K562 (cell line): ENCODE results near the gene LILRA5. TPM values are rescaled to one million over a fixed set of nuclear protein-coding genes. Genes with fewer than 3 reads are reported as not detected.

ENCODE experiments used
- ATAC-seq: fragments of 200-7000 bp; cut with Tn5 transposase; 3 replicates; pipeline ENCODE4 v1.9.1; 2020; ENCODE audit warnings: moderate library complexity
- BruUV-seq: library from RNA; stranded (reverse); fragments of 400-500 nt; replicated peaks from 2 replicates; lab custom pipeline; 2021; lab: Mats Ljungman, UMichigan
- CTCF ChIA-PET: fragments of 300-600 bp; formaldehyde crosslinking; extraction: SDS; loops from one replicate; lab custom pipeline; 2021; ENCODE audit warnings: low intra/inter-chr PET ratio; lab: Yijun Ruan, JAX
- POLR2A ChIA-PET: fragments of 300-600, 350-650 bp; sonication (Branson Sonifier 250); formaldehyde crosslinking; extraction: SDS; loops from one replicate; lab custom pipeline; 2021; ENCODE audit warnings: antibody characterized with exemption, inconsistent platforms; lab: Yijun Ruan, JAX
- DNase-seq, 4 experiments: peaks; one replicate each; pipeline versions ENCODE4 v3.0.0 to v3.0.0-alpha.2; 2011 to 2018; ENCODE audit warnings: low spot score in 3 of 4, mixed read lengths in 3 of 4; ENCODE audit errors: extremely low read depth in 1 of 4
- FAIRE-seq: peaks from 2 replicates; lab custom pipeline; 2011; peaks lifted over from hg19 to GRCh38; lab: Jason Lieb, UNC
- H2AFZ ChIP-seq: 2 replicates; pipeline ENCODE4 v1.6.0; 2011; ENCODE audit warnings: low read depth, low read length, control low read depth, inconsistent platforms
- H3K27ac ChIP-seq: fragments of 200-600 bp; 3 replicates; pipeline ENCODE4 v1.8.0; 2011; ENCODE audit warnings: low read depth, mild to moderate bottlenecking, control low read depth, inconsistent platforms, low read length, moderate library complexity, mixed read lengths; ENCODE audit errors: extremely low read depth
- H3K27me3 ChIP-seq, 2 experiments: fragments of 300-600 bp in 1 of 2; 2 replicates in 1 of 2; 3 replicates in 1 of 2; pipeline versions ENCODE4 v1.6.0 to v1.8.0; 2011; ENCODE audit warnings: inconsistent platforms in 2 of 2, low read length in 2 of 2, mild to moderate bottlenecking in 1 of 2, mixed read lengths in 1 of 2, moderate library complexity in 1 of 2; ENCODE audit not compliant: control insufficient read depth in 2 of 2, insufficient read depth in 2 of 2
- H3K36me3 ChIP-seq: fragments of 300-600 bp; 3 replicates; pipeline ENCODE4 v1.8.0; 2011; ENCODE audit warnings: mild to moderate bottlenecking, low read length, inconsistent platforms; ENCODE audit not compliant: control insufficient read depth, insufficient read depth
- H3K4me1 ChIP-seq, 2 experiments: fragments of 200-600 bp in 1 of 2; replicated peaks in 1 of 2; 2 replicates in 1 of 2; 3 replicates in 1 of 2; pipeline versions ENCODE4 v1.5.1 to v1.8.0; 2011; ENCODE audit warnings: inconsistent platforms in 2 of 2, low read length in 2 of 2, mild to moderate bottlenecking in 1 of 2, mixed read lengths in 1 of 2, moderate library complexity in 1 of 2; ENCODE audit not compliant: control insufficient read depth in 2 of 2, insufficient read depth in 2 of 2
- H3K4me2 ChIP-seq: 2 replicates; pipeline ENCODE4 v1.6.1; 2011; ENCODE audit warnings: low read length, control low read depth, inconsistent platforms, mixed read lengths; ENCODE audit not compliant: insufficient read depth
- H3K4me3 ChIP-seq: fragments of 200-600 bp; sonication (generic), shearing (Covaris generic); 2 replicates; pipeline ENCODE4 v1.5.1; 2016; ENCODE audit warnings: control low read depth, inconsistent platforms
- H3K79me2 ChIP-seq: fragments of 200-600 bp; 3 replicates; pipeline ENCODE4 v1.8.0; 2011; ENCODE audit warnings: low read length, inconsistent platforms; ENCODE audit not compliant: control insufficient read depth, insufficient read depth
- H3K9ac ChIP-seq, 2 experiments: 2 replicates each; pipeline versions ENCODE4 v1.6.0 to v1.6.1; 2011; ENCODE audit warnings: low read depth in 2 of 2, low read length in 2 of 2, control low read depth in 1 of 2, inconsistent platforms in 1 of 2, mild to moderate bottlenecking in 1 of 2, mixed read lengths in 1 of 2; ENCODE audit not compliant: insufficient read depth in 1 of 2
- H3K9me1 ChIP-seq: one replicate; pipeline ENCODE4 v1.6.0; 2011; ENCODE audit warnings: inconsistent platforms, mild to moderate bottlenecking, low read length, moderate library complexity; ENCODE audit not compliant: control insufficient read depth, insufficient read depth
- H3K9me3 ChIP-seq: replicated peaks from 2 replicates; pipeline ENCODE4 v1.5.1; 2011; ENCODE audit warnings: low read depth, low read length, inconsistent platforms; ENCODE audit not compliant: control insufficient read depth, insufficient read depth
- H4K20me1 ChIP-seq: replicated peaks from 2 replicates; pipeline ENCODE4 v1.6.1; 2011; ENCODE audit warnings: low read length, inconsistent platforms, mixed read lengths; ENCODE audit not compliant: control insufficient read depth, insufficient read depth
- ERF ChIP-seq: fragments of 450-650 bp; formaldehyde crosslinking; IDR thresholded peaks from 2 replicates; pipeline ENCODE4 v1.4.0; 2020; ENCODE audit warnings: mild to moderate bottlenecking, mixed read lengths
- GABPA ChIP-seq: fragments of 200-800 bp; sonication (Bioruptor generic); conservative IDR thresholded peaks from 2 replicates; pipeline ENCODE4 v1.6.1; 2016; ENCODE audit warnings: low read depth, missing genetic modification characterization, missing compliant biosample characterization
- HNRNPUL1 ChIP-seq: fragments of 200-400 bp; formaldehyde crosslinking; IDR thresholded peaks from 2 replicates; pipeline ENCODE4 v1.6.1; 2017; ENCODE audit warnings: low read length
- NCOR1 ChIP-seq: fragments of 450-650 bp; IDR thresholded peaks from 2 replicates; pipeline ENCODE4 v1.6.1; 2016; ENCODE audit warnings: mild to moderate bottlenecking, moderate library complexity
- PHF20 ChIP-seq: fragments of 450-650 bp; IDR thresholded peaks from 2 replicates; pipeline ENCODE4 v1.6.1; 2018; ENCODE audit not compliant: partially characterized antibody
- POLR2AphosphoS5 ChIP-seq: IDR thresholded peaks from 2 replicates; pipeline ENCODE4 v1.6.1; 2011; ENCODE audit warnings: mild to moderate bottlenecking, low read depth, low read length, moderate library complexity; ENCODE audit not compliant: control insufficient read depth, insufficient read depth
- SOX6 ChIP-seq: fragments of 450-650 bp; IDR thresholded peaks from 2 replicates; pipeline ENCODE4 v1.6.1; 2014; ENCODE audit warnings: mild to moderate bottlenecking
- TCFL5 ChIP-seq: fragments of 250-450 bp; sonication (Bioruptor Pico); conservative IDR thresholded peaks from 2 replicates; pipeline ENCODE4 v1.6.1; 2021; ENCODE audit warnings: mild to moderate bottlenecking, moderate library complexity, matching md5 sums
- TRIM28 ChIP-seq: fragments of 450-650 bp; IDR thresholded peaks from 2 replicates; pipeline ENCODE4 v1.6.1; 2017
- ZBTB17 ChIP-seq: fragments of 450-650 bp; formaldehyde crosslinking; IDR thresholded peaks from 2 replicates; pipeline ENCODE4 v1.4.0; 2020; ENCODE audit warnings: mild to moderate bottlenecking
- ZNF431 ChIP-seq: sonication (generic); formaldehyde crosslinking; IDR thresholded peaks from 2 replicates; pipeline ENCODE4 v1.8.0; 2022; ENCODE audit warnings: mild to moderate bottlenecking, missing genetic modification reagents
- ZSCAN32 ChIP-seq: fragments of 450-650 bp; formaldehyde crosslinking; IDR thresholded peaks from 2 replicates; pipeline ENCODE4 v1.4.0; 2020; ENCODE audit warnings: mild to moderate bottlenecking, moderate library complexity
- WGBS: fragments of 100-300 bp; shearing (Covaris generic); methylation state at CpG from one replicate; pipeline ENCODE4 v1.1.6; 2016; ENCODE audit warnings: low coverage, mixed read lengths; ENCODE audit not compliant: insufficient coverage; ENCODE audit errors: missing lambda C conversion rate; 5-methylcytosine and 5-hydroxymethylcytosine counted together
- in situ Hi-C: fragments of 300-500 bp; cut with MboI; formaldehyde crosslinking; loops from 4 replicates; pipeline ENCODE4 v1.15.0; 2018; ENCODE audit warnings: inconsistent platforms, mixed read lengths
- intact Hi-C: fragments of 100-400 bp; cut with micrococcal nuclease; formaldehyde crosslinking; loops from 2 replicates; pipeline ENCODE4 v1.14.2; 2022
- polyA plus RNA-seq, 8 experiments: library from polyadenylated mRNA; depleted of rRNA in 4 of 8; stranded (reverse) in 5 of 8; unstranded in 3 of 8; fragments of >200 nt; fragmentation: Nextera tagmentation in 2 of 8; fragmentation: Illumina TruSeq in 1 of 8; extraction: Ambion mirVana in 2 of 8; extraction: Trizol in 1 of 8; gene quantifications; 2 replicates each; pipeline versions ENCODE4 v1.2.1 to v1.2.3, GENCODE V29; 2011 to 2014; ENCODE audit warnings: inconsistent platforms in 1 of 8, missing spikeins in 1 of 8
- total RNA-seq, 7 experiments: library from RNA; depleted of rRNA in 6 of 7; stranded (reverse); fragments of >200 nt in 6 of 7; fragmentation: Illumina TruSeq in 2 of 7; extraction: Trizol in 2 of 7; gene quantifications; 2 replicates each; pipeline versions ENCODE4 v1.2.1 to v1.2.3, GENCODE V29; 2011 to 2021; ENCODE audit warnings: low replicate concordance in 1 of 7
- TF ChIP-seq, protein P1 (sequence below): fragments of 450-650 bp; IDR thresholded peaks from 2 replicates; pipeline ENCODE4 v1.6.1; 2016; ENCODE audit warnings: low read depth

Gene LILRA5
- total and polyA plus RNA-seq, 9 of the 15 experiments (the other 6 are each of a cell fraction or from before 2014, with no cell fraction given): not detected

GRCh38 chr19:54299126-54299498 is 13.9 kb downstream of the LILRA5 start:
- H3K27me3 ChIP-seq: peaks cover 4 to 27% of the 10 kb centered on the region in 2 experiments; a peak in 2 of 5 replicates
- no peak overlapping the region for H2AFZ ChIP-seq
- DNase-seq (no peak), ATAC-seq (no peak), FAIRE-seq (no peak)
- H3K9me1 ChIP-seq: no peaks in the 10 kb centered on the region
- H3K4me1 ChIP-seq: no peaks in the 10 kb centered on the region
- no peak overlapping the region for H3K9ac ChIP-seq
- POLR2A ChIA-PET: interaction anchor here (0.7 kb wide), 1 partner anchor 12 kb away, joined by 3 read pairs; no protein-coding TSS in a partner anchor
- H3K9me3 ChIP-seq: no peaks in the 10 kb centered on the region
- H4K20me1 ChIP-seq: 0 out of 2 replicates have a peak, but pooled peaks cover 4% of the 10 kb centered on the region
- BruUV-seq: no TSS peak
- intact Hi-C loops: no loop called here
- no peak overlapping the region for H3K27ac ChIP-seq
- TF ChIP-seq TCFL5 (CRISPR knock-in tag) (no peak), ZNF431 (CRISPR knock-in tag) (no peak), PHF20 (no peak), SOX6 (no peak), TRIM28 (no peak), ZBTB17 (CRISPR knock-in tag) (no peak), ERF (CRISPR knock-in tag) (no peak), NCOR1 (no peak), HNRNPUL1 (no peak), GABPA (tag) (no peak), ZSCAN32 (CRISPR knock-in tag) (no peak), POLR2AphosphoS5 (no peak)
- TF ChIP-seq, protein P1, sequence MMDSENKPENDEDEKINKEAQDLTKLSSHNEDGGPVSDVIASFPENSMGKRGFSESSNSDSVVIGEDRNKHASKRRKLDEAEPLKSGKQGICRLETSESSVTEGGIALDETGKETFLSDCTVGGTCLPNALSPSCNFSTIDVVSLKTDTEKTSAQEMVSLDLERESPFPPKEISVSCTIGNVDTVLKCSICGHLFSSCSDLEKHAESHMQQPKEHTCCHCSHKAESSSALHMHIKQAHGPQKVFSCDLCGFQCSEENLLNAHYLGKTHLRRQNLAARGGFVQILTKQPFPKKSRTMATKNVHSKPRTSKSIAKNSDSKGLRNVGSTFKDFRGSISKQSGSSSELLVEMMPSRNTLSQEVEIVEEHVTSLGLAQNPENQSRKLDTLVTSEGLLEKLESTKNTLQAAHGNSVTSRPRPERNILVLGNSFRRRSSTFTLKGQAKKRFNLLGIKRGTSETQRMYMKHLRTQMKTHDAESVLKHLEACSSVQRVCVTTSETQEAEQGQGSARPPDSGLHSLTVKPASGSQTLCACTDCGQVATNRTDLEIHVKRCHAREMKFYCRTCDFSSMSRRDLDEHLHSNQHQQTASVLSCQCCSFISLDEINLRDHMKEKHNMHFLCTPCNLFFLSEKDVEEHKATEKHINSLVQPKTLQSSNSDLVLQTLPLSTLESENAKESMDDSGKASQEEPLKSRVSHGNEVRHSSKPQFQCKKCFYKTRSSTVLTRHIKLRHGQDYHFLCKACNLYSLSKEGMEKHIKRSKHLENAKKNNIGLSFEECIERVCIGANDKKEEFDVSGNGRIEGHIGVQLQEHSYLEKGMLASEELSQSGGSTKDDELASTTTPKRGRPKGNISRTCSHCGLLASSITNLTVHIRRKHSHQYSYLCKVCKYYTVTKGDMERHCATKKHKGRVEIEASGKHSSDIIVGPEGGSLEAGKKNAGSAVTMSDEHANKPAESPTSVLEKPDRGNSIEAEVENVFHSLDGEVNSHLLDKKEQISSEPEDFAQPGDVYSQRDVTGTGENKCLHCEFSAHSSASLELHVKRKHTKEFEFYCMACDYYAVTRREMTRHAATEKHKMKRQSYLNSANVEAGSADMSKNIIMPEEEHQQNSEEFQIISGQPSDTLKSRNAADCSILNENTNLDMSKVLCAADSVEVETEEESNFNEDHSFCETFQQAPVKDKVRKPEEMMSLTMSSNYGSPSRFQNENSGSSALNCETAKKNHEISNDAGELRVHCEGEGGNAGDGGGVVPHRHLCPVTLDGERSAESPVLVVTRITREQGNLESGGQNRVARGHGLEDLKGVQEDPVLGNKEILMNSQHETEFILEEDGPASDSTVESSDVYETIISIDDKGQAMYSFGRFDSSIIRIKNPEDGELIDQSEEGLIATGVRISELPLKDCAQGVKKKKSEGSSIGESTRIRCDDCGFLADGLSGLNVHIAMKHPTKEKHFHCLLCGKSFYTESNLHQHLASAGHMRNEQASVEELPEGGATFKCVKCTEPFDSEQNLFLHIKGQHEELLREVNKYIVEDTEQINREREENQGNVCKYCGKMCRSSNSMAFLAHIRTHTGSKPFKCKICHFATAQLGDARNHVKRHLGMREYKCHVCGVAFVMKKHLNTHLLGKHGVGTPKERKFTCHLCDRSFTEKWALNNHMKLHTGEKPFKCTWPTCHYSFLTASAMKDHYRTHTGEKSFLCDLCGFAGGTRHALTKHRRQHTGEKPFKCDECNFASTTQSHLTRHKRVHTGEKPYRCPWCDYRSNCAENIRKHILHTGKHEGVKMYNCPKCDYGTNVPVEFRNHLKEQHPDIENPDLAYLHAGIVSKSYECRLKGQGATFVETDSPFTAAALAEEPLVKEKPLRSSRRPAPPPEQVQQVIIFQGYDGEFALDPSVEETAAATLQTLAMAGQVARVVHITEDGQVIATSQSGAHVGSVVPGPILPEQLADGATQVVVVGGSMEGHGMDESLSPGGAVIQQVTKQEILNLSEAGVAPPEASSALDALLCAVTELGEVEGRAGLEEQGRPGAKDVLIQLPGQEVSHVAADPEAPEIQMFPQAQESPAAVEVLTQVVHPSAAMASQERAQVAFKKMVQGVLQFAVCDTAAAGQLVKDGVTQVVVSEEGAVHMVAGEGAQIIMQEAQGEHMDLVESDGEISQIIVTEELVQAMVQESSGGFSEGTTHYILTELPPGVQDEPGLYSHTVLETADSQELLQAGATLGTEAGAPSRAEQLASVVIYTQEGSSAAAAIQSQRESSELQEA: no peak
- no peak overlapping the region for H3K4me3 ChIP-seq
- in situ Hi-C loops: loop anchor here (5.0 kb wide), 1 partner anchor 278 kb away; no protein-coding TSS in a partner anchor
- WGBS: 0% methylated on average over 7 of the region's 7 CpGs
- no peaks in the 10 kb centered on the region for H3K36me3 ChIP-seq
- CTCF ChIA-PET: no interaction called here
- H3K79me2 ChIP-seq: no peaks in the 10 kb centered on the region
- no peak overlapping the region for H3K4me2 ChIP-seq
